ENCODE data around the gene FAM83E.

Gene FAM83E

DNA sequence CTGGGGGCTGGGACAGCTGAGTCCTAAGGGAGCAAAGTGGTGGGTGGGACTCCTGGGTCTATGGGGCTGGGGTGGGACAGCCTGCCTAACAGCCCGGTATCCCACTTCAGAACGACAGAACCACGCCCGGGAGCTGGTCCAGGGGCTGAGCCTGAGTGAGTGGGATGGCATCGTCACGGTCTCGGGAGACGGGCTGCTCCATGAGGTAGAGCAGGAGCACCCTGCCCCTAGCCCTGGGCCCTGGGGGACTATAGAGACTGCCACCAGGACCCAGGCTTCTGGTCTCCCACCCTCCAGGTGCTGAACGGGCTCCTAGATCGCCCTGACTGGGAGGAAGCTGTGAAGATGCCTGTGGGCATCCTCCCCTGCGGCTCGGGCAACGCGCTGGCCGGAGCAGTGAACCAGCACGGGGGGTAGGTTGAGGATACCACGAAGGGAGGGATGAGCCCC lies 13.0 kb upstream of the FAM83E start:
- DNase-seq, result peak; percentile 22

- DNase-seq, result peak; percentile 35
Observed at GRCh38 chr19:48627201-48627864, 12.5 kb upstream of the FAM83E start.

- peak; percentile 36 for DNase-seq
Observed at GRCh38 chr19:48625891-48626327, 11.0 kb upstream of the FAM83E start.

DNA sequence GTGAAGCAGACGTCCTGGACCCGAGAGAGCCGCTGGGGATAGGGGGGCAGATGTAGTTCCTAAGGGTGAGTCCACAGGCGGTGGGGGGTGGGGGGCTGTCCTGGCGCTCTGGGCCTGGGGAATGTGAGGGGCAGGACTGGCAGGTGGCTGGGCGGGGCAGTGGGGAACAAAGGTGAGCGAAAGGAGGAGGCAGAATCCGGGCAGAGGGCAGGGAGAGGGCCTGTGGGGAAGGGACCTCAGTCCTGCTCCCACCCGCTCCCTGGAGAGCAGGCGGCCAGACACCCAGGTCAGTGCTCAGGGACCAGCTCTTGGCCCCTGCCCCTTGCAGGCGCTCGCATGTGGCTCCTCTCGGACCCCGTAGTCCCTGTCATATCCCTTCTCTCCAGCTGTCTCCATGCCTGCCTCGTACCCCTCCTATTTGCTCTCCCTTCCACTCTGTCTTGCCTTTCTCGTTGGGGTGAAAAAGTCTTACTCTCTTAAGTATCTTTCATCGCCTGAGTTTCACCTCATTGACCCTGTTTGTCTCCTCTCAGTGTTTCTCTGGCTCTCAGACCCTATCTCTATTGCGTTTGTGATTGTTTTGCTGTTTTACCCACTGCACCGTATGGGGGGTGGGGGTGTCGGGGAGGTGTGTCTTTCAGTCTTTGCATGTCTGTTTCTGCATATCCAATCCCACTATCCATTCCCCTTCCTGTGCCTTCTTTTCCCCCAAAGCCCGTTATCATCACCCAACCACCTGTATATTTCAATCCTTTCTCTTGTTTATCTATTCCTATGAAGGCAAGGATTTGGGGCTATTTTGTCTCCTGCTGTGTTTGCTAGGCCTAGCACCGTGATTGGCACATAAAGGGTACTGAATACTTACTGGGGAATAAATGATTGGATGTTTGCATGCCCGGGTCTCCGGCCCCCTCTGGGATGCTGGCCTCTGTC lies 10.2 kb upstream of the FAM83E start:
- peak; percentile 27 for DNase-seq

GRCh38 chr19:48624067-48624594 lies 9.3 kb upstream of the FAM83E start:
- DNase-seq, result peak; percentile 99

DNA sequence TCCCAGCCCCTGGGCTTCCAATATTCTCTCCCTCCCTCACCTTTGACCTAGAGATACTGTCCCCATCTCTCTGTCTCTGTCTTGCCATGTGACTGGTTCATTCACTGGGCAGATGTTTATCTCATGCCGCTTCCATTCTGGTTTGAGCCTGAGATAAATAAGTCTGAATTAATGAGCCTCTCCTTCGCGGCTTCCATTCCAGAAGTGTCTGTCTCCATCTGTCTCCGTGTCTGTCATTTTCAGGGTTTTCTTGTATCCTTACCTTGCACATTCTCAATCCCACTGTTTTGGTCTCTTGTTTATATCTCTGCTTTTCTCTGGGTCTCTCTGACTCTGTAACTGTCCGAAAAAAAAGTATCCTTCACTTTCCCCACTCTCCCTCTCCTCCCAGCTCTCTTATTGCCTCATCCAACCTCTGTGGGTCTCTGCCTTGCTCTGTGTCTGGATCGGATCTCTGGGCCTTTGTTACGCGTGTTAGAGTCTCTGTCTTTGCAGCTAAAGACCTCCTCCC lies 8.7 kb upstream of the FAM83E start:
- no peak for DNase-seq

DNA sequence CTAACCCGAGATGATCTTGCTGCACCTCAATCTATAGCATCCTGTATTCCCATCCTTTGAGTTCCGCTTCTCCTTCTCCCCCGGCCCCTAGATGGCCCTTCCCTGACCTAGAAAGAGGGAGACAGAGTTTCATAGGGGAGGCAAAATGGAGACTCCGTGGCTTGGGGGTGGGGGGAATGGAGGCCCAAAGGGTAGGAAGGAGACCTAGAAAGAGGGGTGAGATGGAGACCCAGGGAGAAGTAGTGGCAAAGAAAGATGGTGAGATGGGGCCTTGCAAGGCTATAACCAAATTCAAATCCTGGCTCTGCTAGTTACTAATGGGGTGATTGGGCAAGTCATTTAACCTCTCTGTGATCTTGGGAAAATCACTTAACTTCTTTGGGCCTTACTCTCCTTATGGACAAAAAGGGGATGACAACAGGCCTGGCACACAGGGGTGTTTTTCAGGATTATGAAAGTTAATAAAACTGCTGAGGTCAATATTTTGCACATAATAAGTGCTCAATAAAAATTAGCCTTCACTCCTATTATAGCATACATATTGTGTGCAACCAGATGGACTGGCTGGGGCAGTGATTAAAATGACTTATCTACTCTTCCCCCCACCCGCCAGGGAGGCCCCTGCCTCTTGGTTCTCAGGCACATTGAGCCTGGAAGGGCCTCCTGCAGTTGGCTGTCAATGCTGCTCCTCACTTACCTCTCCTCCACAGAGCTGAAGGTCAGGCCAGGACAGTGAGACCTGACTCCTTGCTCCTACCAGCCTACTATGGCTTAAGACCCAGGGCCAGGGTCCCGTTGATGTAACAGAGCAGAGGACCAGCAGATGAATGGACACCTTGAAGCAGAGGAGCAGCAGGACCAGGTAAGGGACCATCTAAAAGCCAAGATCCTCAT lies 5.1 kb upstream of the FAM83E start:
- DNase-seq, result peak; percentile 22

DNA sequence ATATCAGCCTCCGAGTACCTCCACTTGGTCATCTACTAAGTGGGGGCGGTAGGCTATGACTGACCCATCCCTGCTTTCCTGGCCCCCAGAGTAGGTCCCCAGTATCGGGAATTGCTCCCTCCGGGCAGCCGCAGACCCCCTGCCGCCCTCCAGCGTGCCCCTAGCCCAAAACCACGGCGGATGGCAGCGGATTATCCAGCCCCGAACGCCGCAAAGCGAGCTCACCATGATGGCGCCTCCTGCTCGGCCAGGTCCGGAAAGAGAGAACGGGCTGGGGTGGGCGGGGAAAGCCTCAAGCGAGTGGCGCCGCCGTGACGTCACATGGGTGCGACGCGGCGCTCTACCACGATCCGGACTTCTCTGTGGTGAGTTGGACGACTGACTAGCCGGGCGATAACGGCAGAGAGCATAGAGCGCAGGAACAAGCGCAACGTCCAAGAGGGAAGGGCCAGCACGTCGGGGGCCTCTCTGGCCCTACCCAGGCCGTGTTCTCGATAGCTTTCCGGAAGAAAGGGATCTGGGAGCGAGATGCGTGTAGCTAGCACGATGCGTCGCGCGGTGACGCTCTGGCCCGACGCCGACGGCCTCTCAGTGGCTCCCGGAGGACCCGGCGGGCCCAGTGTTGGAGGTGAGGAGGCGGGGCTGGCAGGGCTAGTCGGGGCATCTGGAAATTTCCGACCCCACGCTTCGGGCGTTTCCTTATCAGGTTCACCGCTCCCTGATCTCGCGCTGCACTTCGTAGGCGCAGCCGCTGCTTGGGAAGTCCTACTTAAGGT lies 4.2 kb upstream of the FAM83E start, which contains the start of the genes RPL18 and SPHK2:
Gene RPL18 (minus strand): TSS at position 263 of the 776 bp plus-strand sequence. CDS start 35 bp downstream, at position 228.
Gene SPHK2 (plus strand): TSS at position 591 of the 776 bp plus-strand sequence. CDS start 1,009 bp downstream, outside the sequence.
- peak; percentile 99 for DNase-seq

- DNase-seq, result no peak
Observed at GRCh38 chr19:48618278-48618915, 3.5 kb upstream of the FAM83E start.

GRCh38 chr19:48617146-48617937 lies 2.5 kb upstream of the FAM83E start:
- no peak for DNase-seq

DNA sequence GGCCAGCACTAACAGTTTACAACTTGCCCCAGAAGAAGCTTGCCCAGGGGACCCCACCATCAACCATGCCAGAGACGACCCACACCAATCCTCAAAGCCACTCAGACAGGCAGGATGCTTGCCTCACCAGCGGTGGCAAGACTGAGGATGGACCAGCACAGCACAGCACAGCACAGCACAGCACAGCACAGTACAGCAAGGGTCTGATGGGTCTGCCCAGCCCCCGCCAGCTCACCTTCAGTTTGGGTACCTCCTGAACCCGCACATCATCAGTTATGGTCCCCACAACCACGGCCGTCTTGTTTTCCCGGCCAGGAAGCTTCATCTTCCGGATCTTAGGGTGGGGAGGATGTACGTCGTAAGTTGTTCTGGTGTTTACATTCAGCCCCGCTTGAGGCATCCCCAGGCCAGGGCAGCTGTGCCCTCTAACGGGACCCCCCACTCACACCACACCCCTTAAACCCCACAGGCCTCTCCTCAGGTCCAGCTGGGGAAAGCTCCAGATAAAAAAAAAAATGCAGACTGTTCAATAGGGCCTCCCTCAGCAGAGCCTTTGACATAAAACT lies 1.7 kb upstream of the FAM83E start:
- DNase-seq, result no peak

- no peak for DNase-seq
Observed at GRCh38 chr19:48616041-48616436, 1.2 kb upstream of the FAM83E start.

DNA sequence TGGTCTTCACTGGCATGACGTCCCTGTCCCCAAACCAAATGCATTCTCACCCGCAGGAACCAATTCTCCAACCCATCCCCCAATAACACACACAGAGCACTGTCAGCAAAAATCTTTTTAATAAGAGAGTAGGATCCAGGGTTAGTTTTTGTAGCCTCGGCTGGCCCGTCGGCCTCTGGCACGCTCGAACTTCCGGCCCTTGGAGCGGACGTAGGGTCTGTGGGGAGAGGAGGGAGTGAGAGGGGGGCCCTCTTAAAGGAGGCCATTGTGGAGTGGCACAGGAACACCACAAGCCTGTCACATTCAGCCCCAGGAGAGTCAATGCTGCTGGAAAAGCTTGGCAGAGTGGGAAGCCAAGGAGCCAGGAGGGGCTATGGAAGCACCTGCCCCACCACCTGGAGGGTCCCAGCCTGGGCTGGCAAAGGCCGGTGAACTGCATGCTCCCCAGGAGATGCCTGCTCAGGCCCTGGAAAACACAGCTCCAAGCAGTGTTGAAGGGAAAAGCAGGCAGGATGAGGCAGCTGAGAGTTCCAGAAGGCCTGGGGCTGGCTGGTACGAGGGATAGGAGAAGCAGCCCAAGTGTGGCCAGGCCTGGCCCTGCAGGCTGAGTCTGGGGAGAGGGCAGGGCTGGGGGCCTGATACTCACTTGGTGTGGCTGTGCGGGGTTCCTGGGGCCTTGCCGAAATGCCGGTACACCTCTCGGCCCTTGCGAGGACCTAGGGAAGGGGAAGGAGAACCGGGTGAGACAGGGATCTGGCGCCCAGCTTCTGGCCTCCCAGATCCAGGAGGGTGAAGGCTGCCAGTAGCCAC lies 560 bp upstream of the FAM83E start:
- DNase-seq, result no peak

GRCh38 chr19:48613852-48614435 lies 932 bp downstream of the FAM83E start:
- DNase-seq, result no peak

- no peak for DNase-seq
Observed at GRCh38 chr19:48613024-48613851, 1.6 kb downstream of the FAM83E start.

DNA sequence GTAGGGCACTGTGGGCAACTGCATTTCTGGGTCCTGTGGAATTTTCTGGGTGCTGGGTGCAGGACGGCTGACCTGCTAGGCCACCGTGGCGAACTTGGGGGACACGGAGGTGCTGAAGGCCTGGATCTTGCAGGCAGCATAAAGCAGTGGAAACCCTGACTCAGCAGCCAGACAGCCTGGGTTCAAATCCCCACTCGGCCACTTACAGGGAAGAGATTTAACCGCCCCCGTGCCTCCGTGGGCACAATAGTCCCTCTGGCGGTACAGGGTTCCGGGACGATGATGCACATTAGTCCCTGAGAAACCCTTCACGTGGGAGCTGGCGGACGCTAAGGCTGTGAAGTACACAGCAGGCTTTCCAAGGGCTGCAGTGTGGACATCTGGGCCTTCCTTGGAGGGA lies 3.0 kb downstream of the FAM83E start:
- DNase-seq, result no peak

DNA sequence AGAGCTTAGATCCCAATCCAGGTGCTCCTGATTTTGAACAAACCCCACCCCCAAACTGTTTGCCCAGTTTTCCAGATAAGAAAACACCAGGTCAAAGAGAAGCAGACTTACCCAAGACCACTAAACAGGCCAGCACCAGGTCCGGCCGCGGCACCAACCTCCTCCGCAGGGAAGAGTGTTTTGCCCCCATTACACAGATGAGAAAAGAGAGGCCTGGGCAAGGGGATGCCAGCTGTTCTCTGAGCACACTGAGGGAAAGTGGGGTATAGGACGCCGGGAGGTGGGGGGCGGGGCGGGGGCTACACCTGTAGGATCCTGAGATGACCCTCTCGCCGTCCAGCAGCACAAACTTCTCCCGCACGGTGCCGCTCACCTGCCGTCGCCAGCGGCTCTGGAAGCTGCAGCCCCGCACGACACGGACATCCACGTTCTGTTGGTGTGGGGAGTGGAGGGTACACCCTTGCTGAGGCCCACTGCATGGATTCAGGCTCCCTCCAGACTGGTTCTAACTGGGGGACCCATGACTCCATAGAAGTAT lies 5.2 kb downstream of the FAM83E start:
- DNase-seq, result no peak

All from right hindlimb (tissue), 1 donor.